ENCODE data around the gene SRCAP. TPM values are rescaled to one million over a fixed set of nuclear protein-coding genes. Genes with fewer than 3 reads are reported as not detected.
"Not testable (repeated sequence)": the region's sequence is repeated elsewhere in the genome, so short reads cannot be mapped to it uniquely, and the experiment has no call there.

Gene SRCAP
- total RNA-seq, 4 donors from 2014 or later: 32.9 to 57.7 (median 50.7) TPM

GRCh38 chr16:30692396-30693064, 6.4 kb upstream of the SRCAP start:
- no peaks in the 10 kb centered on the region for H3K9me3 ChIP-seq
- H3K4me3 ChIP-seq (replicated peaks in 1 of 3): no peak overlapping the region
- H3K27ac ChIP-seq: no peak overlapping the region
- DNase-seq: no peak
- no peaks in the 10 kb centered on the region for H3K36me3 ChIP-seq
- intact Hi-C loops (cut with DNase I): no loop called here
- no peaks in the 10 kb centered on the region for H3K27me3 ChIP-seq
- TF ChIP-seq CTCF (IDR thresholded peaks at IDR 0.05): no peak
- TF ChIP-seq POLR2A (IDR thresholded peaks at IDR 0.05): no peak
- 71 to 77% methylated on average over 10 of the region's 10 CpGs for WGBS, 2 donors
- H3K4me1 ChIP-seq: peaks cover 9 to 16% of the 10 kb centered on the region in 2 donors

GRCh38 chr16:30694926-30695693, 3.9 kb upstream of the SRCAP start:
- DNase-seq: no peak
- H3K27ac ChIP-seq: no peak overlapping the region
- no peak for TF ChIP-seq CTCF (IDR thresholded peaks at IDR 0.05)
- no peaks in the 10 kb centered on the region for H3K36me3 ChIP-seq
- peaks cover 13 to 17% of the 10 kb centered on the region in 2 donors for H3K4me1 ChIP-seq
- intact Hi-C loops (cut with DNase I): loop anchor here (5.0 kb wide), 2 partner anchors 33 to 113 kb away; no protein-coding TSS in a partner anchor
- no peak overlapping the region for H3K4me3 ChIP-seq (replicated peaks in 1 of 3)
- H3K27me3 ChIP-seq: no peaks in the 10 kb centered on the region
- H3K9me3 ChIP-seq: no peaks in the 10 kb centered on the region
- WGBS, 2 donors: 80 to 82% methylated on average over 11 of the region's 11 CpGs

- intact Hi-C loops (cut with DNase I): loop anchor here (5.0 kb wide), 2 partner anchors 34 to 114 kb away; no protein-coding TSS in a partner anchor
- not testable (repeated sequence) for H3K27ac ChIP-seq
- 94 to 99% methylated on average over 3 of the region's 3 CpGs for WGBS, 2 donors
Observed at GRCh38 chr16:30696646-30697045, 2.3 kb upstream of the SRCAP start.

GRCh38 chr16:30697264-30698138, 1.5 kb upstream of the SRCAP start:
- Histone ChIP-seq H3K9me3 (no peaks in the 10 kb centered on the region), H3K36me3 (peaks cover 8 to 19% of the 10 kb centered on the region in 2 donors), H3K27me3 (no peaks in the 10 kb centered on the region), H3K4me1 (peaks cover 17 to 20% of the 10 kb centered on the region in 2 donors), H3K4me3 (replicated peaks in 1 of 3) (peak overlapping the region in 2 of 3 donors; percentile 100), H3K27ac (peak overlapping the region; percentile 99)
- TF ChIP-seq POLR2A (IDR thresholded peaks at IDR 0.05) (no peak), CTCF (IDR thresholded peaks at IDR 0.05) (no peak)
- 18 to 23% methylated on average over 14 to 15 of the region's 26 CpGs for WGBS, 2 donors
- no peak for DNase-seq
- intact Hi-C loops (cut with DNase I): loop anchor here (5.0 kb wide), 2 partner anchors 35 to 115 kb away; no protein-coding TSS in a partner anchor

More at GRCh38 chr16:30696646-30697045, 2.3 kb upstream of the SRCAP start:
- not testable (repeated sequence) for DNase-seq; H3K27me3 ChIP-seq; H3K9me3 ChIP-seq; H3K4me3 ChIP-seq (replicated peaks in 1 of 3)
- H3K4me1 ChIP-seq: peaks cover 17% of the 10 kb centered on the region in 2 donors
- H3K36me3 ChIP-seq: peaks cover 8 to 13% of the 10 kb centered on the region in 2 donors
